SJCRH30 (cell line): ENCODE data around the gene EMC10. TPM values are rescaled to one million over a fixed set of nuclear protein-coding genes. Genes with fewer than 3 reads are reported as not detected.

ENCODE experiments used
- total RNA-seq: library from RNA; depleted of rRNA; stranded (reverse); fragments of >200 nt; shearing (Covaris generic); gene quantifications from 2 replicates; pipeline ENCODE4 v1.2.3, GENCODE V29; 2014; rRNA removed

Gene EMC10
- total RNA-seq, 1 experiment from 2014 or later, result 52.7 TPM

Other genes with a start within 250 kb of the EMC10 start
- gene KCNC3, start 147.1 kb upstream of the EMC10 start, total RNA-seq, result 1.1 and 1.2 TPM in 2 replicates
- gene NAPSA, start 110.9 kb upstream of the EMC10 start, total RNA-seq, result 0.08 and 0.18 TPM in 2 replicates
- 22.3 and 22.6 TPM in 2 replicates for gene NR1H2, start 100.0 kb upstream of the EMC10 start, total RNA-seq
- gene POLD1, start 92.2 kb upstream of the EMC10 start, total RNA-seq, result 74.4 and 75.2 TPM in 2 replicates
- 0.83 and 2.8 TPM in 2 replicates for gene SPIB, start 57.6 kb upstream of the EMC10 start, total RNA-seq
- gene MYBPC2, start 43.6 kb upstream of the EMC10 start, total RNA-seq, result 13.8 and 14.7 TPM in 2 replicates
- 0.89 and 1.2 TPM in 2 replicates for gene GARIN5A, start 341 bp downstream of the EMC10 start, total RNA-seq
- 17.7 and 23.8 TPM in 2 replicates for gene JOSD2, start 34.7 kb downstream of the EMC10 start, total RNA-seq
- gene ASPDH, start 37.4 kb downstream of the EMC10 start, total RNA-seq, result not detected in 2 replicates
- 0.02 and 0.13 TPM in 2 replicates for gene LRRC4B, start 91.9 kb downstream of the EMC10 start, total RNA-seq
- 1.5 and 1.8 TPM in 2 replicates for gene SYT3, start 163.4 kb downstream of the EMC10 start, total RNA-seq
- gene C19orf81, start 172.9 kb downstream of the EMC10 start, total RNA-seq, result not detected in 2 replicates
- not detected in 2 replicates for gene SHANK1, start 243.3 kb downstream of the EMC10 start, total RNA-seq
- gene CLEC11A, start 246.9 kb downstream of the EMC10 start, total RNA-seq, result 2.0 and 3.0 TPM in 2 replicates